GM12891 (cell line): Measurements from ENCODE around the gene PLCG2.

Experiments
- DNase-seq: peaks from one replicate; pipeline ENCODE4 v3.0.0; 2011; ENCODE audit warnings: low spot score; ENCODE audit not compliant: insufficient read length
- FAIRE-seq: peaks from 2 replicates; lab custom pipeline; 2011; peaks lifted over from hg19 to GRCh38; lab: Jason Lieb, UNC
- PAX5 ChIP-seq: IDR thresholded peaks from 2 replicates; pipeline ENCODE4 v1.6.1; 2011; ENCODE audit warnings: low read length, moderate library complexity, mild to moderate bottlenecking; ENCODE audit not compliant: insufficient read depth, severe bottlenecking
- POLR2A ChIP-seq: IDR thresholded peaks from 2 replicates; pipeline ENCODE4 v1.6.1; 2011; ENCODE audit warnings: low read depth, low read length, control low read depth
- POLR2AphosphoS5 ChIP-seq: IDR thresholded peaks from 2 replicates; pipeline ENCODE4 v1.6.1; 2011; ENCODE audit warnings: low read depth, low read length, control low read depth
- POU2F2 ChIP-seq: IDR thresholded peaks from 2 replicates; pipeline ENCODE4 v1.6.1; 2011; ENCODE audit warnings: low read depth, mild to moderate bottlenecking, control low read depth, low read length, moderate library complexity
- SPI1 ChIP-seq: IDR thresholded peaks from 2 replicates; pipeline ENCODE4 v1.6.1; 2011; ENCODE audit warnings: low read depth, low read length, control low read depth
- TAF1 ChIP-seq: IDR thresholded peaks from 2 replicates; pipeline ENCODE4 v1.6.1; 2011; ENCODE audit warnings: low read depth, low read length, control low read depth

Gene PLCG2

GRCh38 chr16:81834868-81835267 lies 55.8 kb downstream of the PLCG2 start:
- DNase-seq (no peak), FAIRE-seq (no peak)
- TF ChIP-seq POLR2AphosphoS5 (no peak), SPI1 (peak; percentile 35; the same call in 1 of the 2 replicates), POU2F2 (no peak), PAX5 (no peak), TAF1 (no peak)

- DNase-seq (peak; percentile 44), FAIRE-seq (peak; percentile 99)
- TF ChIP-seq PAX5 (no peak), POLR2AphosphoS5 (no peak), TAF1 (no peak), POU2F2 (0 out of 2 replicates have a peak, but pooled peaks have one; percentile 37), SPI1 (peak; percentile 88), POLR2A (peak; percentile 4; the same call in 1 of the 2 replicates)
Measured at GRCh38 chr16:81836279-81837054, 57.4 kb downstream of the PLCG2 start.

- FAIRE-seq (no peak), DNase-seq (no peak)
- peak; percentile 30; the same call in 1 of the 2 replicates for TF ChIP-seq POLR2A
- TF ChIP-seq POU2F2, result no peak; the same call in 1 of the 2 replicates
- no peak for TF ChIP-seq PAX5
- TF ChIP-seq TAF1, result no peak
- peak; percentile 91 for TF ChIP-seq SPI1
- TF ChIP-seq POLR2AphosphoS5, result peak; percentile 38; the same call in 1 of the 2 replicates
Measured at GRCh38 chr16:81837312-81837751, 58.2 kb downstream of the PLCG2 start.

GRCh38 chr16:81838794-81839193 lies 59.7 kb downstream of the PLCG2 start:
- no peak for TF ChIP-seq POLR2A
- TF ChIP-seq SPI1, result peak; percentile 44
- no peak for TF ChIP-seq TAF1
- TF ChIP-seq POU2F2, result peak; percentile 85; the same call in 1 of the 2 replicates
- TF ChIP-seq POLR2AphosphoS5, result 0 out of 2 replicates have a peak, but pooled peaks have one; percentile 48
- peak; percentile 16 for TF ChIP-seq PAX5
- DNase-seq, result no peak

GRCh38 chr16:81841722-81842121 lies 62.6 kb downstream of the PLCG2 start:
- peak; percentile 80 for FAIRE-seq
- no peak; the same call in 1 of the 2 replicates for TF ChIP-seq POLR2A
- TF ChIP-seq POU2F2, result no peak
- TF ChIP-seq PAX5, result no peak
- no peak for TF ChIP-seq TAF1
- TF ChIP-seq SPI1, result no peak
- no peak for TF ChIP-seq POLR2AphosphoS5
- DNase-seq, result peak; percentile 35

More at GRCh38 chr16:81838794-81839193, 59.7 kb downstream of the PLCG2 start:
- FAIRE-seq, result peak; percentile 62

- no peak for FAIRE-seq
- no peak for DNase-seq
- TF ChIP-seq TAF1 (no peak), PAX5 (no peak), POU2F2 (0 out of 2 replicates have a peak, but pooled peaks have one; percentile 3), POLR2AphosphoS5 (no peak), SPI1 (no peak), POLR2A (no peak; the same call in 1 of the 2 replicates)
Measured at GRCh38 chr16:81842564-81843242, 63.6 kb downstream of the PLCG2 start.

GRCh38 chr16:81843243-81843582 lies 64.1 kb downstream of the PLCG2 start:
- no peak for DNase-seq
- TF ChIP-seq POLR2AphosphoS5, result 0 out of 2 replicates have a peak, but pooled peaks have one; percentile 8
- no peak for TF ChIP-seq TAF1
- FAIRE-seq, result peak; percentile 84

GRCh38 chr16:81843683-81844082 lies 64.6 kb downstream of the PLCG2 start:
- FAIRE-seq (no peak), DNase-seq (no peak)
- TF ChIP-seq POLR2AphosphoS5 (no peak), POLR2A (no peak), SPI1 (no peak), POU2F2 (no peak), PAX5 (no peak), TAF1 (no peak)

- TF ChIP-seq POLR2A, result no peak
- TF ChIP-seq PAX5, result no peak
- TF ChIP-seq POU2F2, result no peak
- no peak for TF ChIP-seq TAF1
- TF ChIP-seq SPI1, result no peak
- TF ChIP-seq POLR2AphosphoS5, result no peak
- DNase-seq, result no peak
- FAIRE-seq, result no peak
Measured at GRCh38 chr16:81846105-81846504, 67.0 kb downstream of the PLCG2 start.
